HG03575 (cell line): ENCODE results near the gene EPS8L1.

Source experiments
- ATAC-seq: cut with Tn5 transposase; IDR thresholded peaks from one replicate; pipeline ENCODE4 v1.9.1; 2021; ENCODE audit not compliant: unreplicated experiment, insufficient number of reproducible peaks, low FRiP score; ENCODE audit errors: extremely low read depth

The EPS8L1 gene

DNA sequence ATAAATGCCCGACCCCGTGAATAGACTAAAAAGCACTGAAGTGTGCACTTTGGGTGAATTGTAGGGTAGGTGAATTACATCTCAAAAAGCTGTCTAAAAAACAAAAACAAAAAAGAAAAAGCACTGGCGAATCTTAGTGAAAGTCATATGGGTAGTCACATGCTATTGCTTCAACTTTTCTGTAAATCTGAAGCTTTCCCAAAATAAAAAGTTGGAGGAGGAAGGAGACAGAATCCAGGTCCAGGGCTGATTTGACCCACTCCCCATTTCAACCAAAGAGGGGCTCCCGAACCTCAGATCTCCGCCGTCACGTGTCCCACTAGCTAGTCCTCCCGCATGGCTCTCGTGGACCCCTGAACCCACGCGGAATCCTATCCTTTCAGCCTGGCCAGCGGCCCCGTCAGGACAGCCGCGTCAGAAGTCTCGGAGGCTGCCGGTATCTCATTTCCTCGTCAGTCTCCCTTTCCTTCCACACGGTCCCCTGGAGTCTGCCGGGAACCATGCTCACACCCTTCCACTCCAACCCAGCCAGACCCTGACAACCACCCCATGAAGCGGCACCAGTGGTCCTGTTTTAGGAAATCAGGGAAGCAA is 35.7 kb downstream of the EPS8L1 start:
- ATAC-seq = no peak

DNA sequence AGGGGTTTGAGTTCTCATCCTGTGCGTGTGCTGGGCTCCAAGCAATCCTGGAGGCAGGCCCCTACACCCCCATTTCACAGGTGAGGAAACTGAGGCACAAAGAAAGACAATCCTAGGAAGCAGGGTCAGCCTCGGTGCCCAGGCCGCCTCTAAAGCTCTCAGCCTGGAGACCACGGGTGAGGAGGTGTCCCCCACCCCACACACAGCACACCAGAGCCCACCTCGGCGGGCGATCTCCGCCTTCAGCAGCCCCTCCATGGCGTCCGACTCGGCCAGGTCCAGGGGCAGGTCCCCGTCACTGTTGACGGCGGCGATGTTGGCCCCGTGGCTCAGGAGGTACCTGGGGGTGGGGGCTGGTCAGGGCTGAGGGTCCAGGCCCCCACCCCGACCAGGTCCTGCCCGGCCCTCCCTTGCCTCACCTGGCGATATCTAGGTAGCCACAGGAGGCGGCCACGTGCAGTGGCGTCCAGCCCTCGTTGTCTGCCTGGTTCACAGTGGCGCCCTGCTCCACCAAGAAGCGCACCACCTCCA is 36.6 kb downstream of the EPS8L1 start:
- no peak for ATAC-seq

DNA sequence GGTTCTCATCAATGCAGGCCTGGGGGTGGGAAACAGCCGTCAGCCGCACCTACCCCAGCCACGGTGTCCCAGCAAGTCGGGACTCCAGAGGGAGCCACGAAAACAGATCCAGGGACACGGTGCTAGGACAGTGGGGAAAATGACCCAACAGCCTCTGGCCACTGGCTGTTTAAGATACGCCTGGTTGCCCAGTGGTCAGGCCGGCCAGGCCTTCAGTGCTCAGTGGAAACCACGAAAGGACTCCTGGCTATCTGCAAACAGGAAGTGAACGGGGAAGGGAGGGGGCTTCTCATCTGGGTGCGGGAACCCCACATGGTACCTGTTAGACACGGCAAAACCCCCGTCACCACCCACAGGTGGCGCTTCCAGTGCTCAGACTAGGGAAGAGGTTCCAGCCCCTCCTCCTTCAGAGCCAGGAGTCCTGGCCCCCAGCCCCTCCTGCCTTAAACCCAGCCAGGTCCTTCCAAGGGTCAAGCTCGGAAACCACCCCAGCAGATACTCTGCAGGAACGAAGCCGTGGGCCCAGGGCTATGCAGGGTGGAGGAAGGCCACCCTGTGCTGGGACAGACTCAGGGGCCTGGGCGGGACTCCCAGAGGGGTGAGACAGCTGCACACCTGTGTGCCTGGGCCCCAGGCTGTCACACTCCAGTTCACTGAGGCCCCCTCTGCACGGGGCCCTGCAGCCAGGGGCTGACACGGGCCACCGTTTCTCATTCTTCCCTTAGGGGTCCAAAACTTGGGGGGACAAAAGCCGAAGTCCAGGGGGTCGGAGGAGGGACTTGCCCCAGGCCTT is 37.3 kb downstream of the EPS8L1 start:
- no peak for ATAC-seq

DNA sequence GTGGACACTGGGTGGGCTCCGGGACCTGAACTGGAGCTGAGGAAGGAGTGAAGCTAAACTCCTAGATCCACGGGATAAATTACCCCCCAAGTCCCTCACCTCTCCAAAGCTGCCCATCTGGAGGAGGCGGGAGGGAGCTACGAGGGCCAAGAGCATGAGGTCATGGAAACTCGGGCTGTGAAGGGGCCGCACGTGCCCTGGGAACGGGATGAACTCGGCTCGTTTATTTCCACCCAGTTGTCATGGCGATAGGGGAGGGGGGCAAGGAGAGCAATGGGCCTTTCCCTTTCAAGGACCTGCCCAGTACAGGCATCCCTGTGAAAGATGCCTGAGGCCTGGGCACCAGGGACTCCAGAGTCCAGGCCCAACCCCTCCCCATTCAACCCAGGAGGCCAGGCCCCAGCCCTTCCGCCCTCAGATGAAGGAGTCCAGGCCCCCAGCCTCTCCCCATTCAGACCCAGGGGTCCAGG is 37.9 kb downstream of the EPS8L1 start:
- no peak for ATAC-seq

DNA sequence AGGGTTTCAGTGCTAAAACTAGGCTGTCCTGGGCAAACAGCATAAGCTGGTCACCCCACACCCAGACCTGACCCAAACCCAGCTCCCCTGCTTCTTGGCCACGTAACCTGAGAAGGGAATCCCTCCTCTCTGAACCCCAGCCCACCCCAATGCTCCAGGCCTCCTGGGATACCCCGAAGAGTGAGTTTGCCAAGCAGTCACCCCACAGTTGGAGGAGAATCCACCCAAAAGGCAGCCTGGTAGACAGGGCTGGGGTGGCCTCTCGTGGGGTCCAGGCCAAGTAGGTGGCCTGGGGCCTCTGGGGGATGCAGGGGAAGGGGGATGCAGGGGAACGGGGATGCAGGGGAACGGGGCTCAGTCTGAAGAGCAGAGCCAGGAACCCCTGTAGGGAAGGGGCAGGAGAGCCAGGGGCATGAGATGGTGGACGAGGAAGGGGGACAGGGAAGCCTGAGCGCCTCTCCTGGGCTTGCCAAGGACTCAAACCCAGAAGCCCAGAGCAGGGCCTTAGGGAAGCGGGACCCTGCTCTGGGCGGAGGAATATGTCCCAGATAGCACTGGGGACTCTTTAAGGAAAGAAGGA is 39.0 kb downstream of the EPS8L1 start:
- ATAC-seq = no peak

DNA sequence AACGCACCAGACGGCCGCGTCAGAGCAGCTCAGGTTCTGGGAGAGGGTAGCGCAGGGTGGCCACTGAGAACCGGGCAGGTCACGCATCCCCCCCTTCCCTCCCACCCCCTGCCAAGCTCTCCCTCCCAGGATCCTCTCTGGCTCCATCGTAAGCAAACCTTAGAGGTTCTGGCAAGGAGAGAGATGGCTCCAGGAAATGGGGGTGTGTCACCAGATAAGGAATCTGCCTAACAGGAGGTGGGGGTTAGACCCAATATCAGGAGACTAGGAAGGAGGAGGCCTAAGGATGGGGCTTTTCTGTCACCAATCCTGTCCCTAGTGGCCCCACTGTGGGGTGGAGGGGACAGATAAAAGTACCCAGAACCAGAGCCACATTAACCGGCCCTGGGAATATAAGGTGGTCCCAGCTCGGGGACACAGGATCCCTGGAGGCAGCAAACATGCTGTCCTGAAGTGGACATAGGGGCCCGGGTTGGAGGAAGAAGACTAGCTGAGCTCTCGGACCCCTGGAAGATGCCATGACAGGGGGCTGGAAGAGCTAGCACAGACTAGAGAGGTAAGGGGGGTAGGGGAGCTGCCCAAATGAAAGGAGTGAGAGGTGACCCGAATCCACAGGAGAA is 39.9 kb downstream of the EPS8L1 start:
- ATAC-seq = no peak

DNA sequence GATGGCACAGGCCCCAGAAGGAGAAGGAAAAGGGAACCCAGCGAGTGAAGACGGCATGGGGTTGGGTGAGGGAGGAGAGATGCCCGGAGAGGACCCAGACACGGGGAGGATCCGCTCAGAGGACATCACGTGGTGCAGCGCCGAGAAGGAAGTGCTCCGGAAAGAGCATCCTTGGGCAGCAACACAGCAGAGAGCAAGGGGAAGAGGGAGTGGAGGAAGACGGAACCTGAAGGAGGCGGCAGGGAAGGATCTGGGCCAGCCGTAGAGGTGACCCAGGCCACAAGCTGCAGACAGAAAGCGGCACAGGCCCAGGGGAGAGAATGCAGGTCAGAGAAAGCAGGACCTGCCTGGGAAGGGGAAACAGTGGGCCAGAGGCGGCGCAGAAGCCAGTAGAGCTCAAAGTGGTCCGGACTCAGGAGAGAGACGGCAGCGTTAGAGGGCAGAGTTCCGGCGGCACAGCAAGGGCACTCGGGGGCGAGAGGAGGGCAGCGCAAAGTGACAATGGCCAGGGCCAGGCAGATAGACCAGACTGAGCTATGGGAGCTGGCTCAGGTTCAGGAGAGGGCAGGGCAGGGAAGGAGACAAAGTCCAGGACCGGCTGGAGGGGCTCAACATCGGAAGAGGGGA is 40.7 kb downstream of the EPS8L1 start:
- no peak for ATAC-seq

DNA sequence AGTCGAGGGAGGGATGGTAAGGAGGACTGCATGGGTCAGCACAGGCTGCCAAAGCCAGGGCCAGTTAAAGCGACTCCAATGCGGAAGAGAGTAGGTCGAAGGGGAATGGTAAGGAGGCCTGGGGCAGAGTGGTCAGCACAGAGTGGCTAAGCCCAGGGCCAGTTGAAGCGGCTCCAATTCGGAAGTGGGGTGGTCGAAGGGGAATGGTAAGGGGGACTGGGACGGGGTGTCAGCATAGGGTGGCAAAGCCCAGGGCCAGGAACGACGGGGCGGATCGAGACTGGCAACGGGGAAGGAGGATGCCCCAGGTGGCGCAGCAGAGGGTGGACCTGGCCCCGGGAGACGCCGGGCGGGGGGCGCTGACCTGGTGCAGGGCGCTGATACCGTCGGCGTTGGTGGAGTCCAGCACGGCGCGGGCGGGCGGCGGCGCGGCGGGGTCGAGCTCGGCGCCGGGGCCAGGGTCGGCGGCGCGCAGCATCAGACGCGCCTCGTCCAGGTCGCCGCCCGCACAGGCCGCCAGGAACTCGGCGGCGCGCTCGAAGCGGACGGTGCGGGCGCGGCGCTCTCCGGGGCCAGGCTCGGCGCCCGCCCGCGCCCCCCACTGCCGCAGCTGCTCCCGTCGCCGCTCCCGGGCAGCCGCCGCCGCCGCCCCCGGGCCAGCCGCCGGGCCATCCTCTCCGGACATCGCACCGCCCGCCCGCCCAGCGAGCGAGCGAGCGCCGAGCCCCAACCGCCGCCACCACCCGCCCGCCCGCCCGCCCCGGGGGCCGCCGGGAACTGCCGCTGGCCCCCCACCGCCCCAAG is 41.4 kb downstream of the EPS8L1 start, which contains the start of gene PPP1R12C:
TSS of gene PPP1R12C (minus strand) at position 779 of the 804 bp plus-strand sequence. CDS start at position 685, 94 bp downstream.
- ATAC-seq = no peak

DNA sequence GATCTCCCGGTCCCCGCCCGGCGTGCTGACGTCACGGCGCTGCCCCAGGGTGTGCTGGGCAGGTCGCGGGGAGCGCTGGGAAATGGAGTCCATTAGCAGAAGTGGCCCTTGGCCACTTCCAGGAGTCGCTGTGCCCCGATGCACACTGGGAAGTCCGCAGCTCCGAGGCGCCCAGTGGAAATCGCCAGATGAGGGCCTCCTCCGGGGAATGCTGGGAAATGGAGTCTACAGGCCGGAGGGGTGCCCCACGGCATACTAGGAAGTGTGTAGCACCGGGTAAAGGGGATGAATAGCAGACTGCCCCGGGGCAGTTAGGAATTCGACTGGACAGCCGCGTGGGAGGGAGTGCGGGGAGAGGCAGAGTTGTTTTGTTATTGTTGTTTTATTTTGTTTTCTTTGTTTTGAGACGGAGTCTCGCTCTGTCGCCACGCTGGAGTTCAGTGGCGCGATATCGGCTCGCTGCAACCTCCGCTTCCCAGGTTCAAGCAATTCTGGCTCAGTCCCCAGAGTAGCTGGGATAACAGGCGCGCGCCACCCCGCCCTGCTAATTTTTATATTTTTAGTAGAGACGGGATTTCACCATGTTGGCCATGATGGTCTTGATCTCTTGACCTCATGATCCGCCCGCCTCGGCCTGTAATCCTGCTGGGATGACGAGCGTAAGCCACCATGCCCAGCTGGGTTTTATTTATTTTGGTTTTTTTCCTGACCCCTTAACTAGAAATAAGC is 42.2 kb downstream of the EPS8L1 start:
- ATAC-seq = peak; percentile 62

DNA sequence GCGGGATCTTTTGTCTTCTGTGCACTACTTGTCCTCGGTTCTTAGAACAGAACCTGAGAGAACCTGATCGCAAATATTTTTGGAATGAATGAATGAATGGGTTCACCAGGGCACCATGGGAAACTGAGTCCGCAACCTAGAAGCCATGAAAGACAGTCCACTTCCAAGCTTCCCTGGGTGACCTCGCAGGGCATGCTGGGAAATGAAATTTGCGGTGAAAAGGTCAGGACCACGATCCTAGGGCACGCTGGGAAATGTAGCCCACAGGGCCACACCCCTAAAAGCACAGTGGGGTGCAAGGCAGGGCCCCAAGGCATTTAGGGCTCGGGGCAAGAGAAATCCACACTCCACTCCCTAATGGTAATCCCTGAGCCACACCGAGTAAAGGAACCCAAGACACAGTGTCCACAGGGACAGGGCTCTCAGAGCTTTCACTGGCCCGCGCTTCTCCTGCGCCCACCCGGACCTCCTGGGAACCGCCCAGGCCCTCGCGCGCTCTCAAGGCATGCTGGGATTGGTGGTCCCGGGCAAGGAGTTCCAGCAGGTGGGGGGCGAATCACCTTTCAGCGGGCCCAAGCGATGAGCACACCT is 42.8 kb downstream of the EPS8L1 start:
- ATAC-seq = no peak

DNA sequence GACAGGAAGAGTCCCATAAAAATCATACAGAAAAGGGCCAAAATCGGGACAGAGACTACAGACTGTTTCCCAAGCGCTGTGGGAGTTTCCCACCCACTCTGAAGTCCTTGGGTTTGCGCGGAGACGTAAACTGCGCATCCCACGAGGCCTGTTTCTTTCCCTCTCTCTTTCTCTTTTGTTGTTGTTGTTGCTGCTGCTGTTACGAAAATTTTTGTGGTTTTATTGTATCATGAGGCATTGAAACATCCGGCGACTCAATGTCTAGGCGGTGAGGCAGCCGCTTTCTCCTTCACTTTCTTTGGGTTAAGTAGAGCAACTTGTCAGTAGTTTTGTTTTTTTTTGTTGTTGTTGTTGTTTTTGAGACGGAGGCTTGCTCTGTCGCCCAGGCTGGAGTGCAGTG is 43.4 kb downstream of the EPS8L1 start:
- no peak for ATAC-seq

DNA sequence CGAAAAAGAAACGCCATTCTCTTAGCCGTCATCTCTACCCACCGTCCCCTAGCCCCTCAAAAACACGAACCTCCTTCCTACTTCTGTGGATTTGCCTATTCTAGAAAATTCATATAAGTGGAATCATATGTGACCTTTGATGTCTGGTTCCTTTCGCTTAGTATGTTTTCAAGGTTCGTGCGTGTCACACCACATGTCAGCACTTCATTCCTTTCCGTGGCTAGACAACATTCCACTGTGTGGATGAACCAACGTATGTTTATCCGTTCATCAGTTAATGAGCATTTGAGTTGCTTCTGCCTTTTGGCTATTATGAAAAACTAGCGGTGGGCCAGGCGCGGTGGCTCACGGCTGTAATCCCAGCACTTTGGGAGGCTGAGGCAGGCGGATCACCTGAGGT is 55.8 kb downstream of the EPS8L1 start:
- no peak for ATAC-seq

DNA sequence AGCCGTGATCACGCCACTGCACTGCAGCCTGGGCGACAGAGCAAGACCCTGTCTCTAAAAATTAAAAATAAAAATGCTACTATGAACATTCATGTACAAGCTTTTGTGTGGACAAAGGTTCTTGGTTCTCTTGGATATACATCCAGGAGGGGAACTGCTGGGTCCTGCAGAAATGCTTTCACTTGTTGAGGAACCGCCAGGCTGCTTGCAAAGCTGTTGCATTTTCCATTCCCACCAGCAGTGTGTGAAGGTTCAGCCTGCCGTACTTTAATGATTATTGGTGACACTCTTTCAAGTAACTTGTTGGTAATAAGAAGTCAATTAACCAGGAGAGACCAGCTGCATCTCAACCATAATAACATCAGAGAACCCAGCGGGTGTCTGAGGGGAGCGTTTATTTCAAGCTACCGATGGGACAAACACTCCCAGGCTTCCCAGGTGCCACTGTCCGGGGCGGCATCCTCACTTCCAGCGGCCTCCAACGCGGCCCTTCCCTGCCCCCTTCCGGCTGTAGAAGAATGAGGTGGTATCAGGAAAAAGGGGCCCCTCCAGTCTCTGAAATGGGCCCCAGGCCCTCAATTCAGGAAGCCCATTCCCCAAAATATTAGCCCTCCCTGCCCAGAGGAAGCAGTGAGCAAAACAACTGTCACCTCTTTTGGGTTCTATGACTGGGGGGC is 56.9 kb downstream of the EPS8L1 start:
- ATAC-seq = no peak

DNA sequence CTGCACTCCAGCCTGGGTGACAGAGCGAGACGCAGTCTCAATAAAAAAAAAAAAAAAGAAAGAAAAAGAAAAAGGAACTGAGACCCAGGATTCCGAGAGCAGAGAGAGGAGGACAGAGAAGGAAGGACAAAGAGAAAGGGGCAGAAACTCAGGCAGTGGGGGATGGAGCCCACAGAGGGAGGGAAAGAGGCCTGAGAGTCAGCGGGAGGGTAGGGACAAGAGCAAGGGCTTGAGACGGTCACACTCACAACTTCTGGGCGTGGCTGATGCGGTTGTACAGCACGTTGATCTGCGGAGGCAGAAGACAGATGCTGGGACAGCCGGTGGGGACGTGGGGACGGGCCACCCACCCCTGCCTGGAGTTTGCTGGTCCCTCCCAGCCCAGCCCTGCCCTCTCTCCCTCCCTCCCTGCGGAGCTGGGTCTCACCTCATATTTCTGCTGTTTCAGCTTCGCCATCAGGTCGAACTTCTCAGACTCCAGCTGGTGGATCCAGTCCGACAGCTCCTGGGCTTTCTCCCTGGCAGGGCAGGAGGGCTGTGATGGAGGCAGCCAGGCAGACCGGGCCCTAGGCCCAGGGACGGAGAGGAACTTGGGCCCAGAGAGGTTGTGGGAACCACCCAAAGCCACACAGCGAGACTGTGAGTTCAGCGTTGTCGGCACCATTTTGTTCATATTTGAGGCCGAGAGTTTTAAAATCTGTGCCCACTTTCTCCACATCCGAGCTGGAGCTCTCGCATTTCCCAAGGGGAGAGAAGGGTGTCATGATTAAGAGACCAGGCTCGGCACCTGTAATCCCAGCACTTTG is 58.2 kb downstream of the EPS8L1 start:
- ATAC-seq = no peak

DNA sequence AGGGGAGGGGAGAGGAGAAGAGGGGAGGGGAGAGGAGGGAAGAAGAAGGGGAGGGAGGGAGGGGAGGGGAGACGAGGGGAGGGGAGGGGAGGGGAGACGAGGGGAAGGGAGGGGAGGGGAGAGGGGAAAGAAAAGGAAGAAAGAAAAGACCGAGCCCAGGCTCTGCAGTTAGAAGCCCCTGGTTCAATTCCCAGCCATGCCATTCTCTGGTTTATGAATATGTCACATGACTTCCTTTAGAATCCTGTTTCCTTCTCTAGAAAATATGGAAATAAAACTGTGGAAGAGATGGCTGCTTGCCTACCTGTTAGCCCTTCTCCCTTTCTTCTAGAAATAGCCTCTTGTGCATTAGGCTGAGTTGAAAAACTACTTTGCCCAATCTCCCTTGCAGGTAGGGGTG is 59.1 kb downstream of the EPS8L1 start:
- no peak for ATAC-seq

DNA sequence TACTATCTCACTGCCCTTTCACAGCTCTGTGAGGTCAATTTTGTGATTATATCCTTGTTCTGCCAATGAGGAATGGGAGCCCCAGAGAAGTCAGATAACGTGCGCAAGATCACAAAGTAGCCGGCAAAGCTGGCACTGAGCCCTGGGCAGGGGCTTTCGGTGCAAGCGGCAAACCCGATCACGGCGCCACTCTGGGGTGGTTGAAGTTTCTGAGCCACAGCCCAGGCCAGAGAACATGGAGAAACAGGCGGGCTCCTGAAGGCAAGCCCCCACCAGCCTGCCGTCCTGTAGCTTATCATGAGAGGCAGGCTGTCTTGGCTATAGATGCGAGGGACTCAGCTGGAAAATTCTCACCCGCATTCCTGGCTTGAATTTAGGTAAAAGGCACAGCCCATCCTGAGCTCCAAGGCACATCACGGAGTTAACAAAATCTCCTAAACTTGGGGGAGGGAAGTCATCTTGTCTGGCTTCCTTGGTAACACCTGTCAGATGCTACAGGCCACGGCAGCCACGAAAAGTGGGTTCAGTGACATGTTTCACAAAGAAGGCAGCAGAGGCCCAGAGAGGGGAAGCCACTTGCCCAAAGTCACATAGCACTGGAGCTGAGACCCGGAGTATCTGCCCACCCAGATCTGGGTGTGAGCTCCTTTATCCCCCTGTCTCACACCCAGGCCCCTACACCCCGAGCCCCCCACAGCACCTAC is 60.9 kb downstream of the EPS8L1 start:
- no peak for ATAC-seq
